Endothelial cell of umbilical vein (primary cell): ENCODE measurements around the gene SPEM1.

Experiments used
- EZH2 ChIP-seq: IDR thresholded peaks from 2 replicates; pipeline ENCODE4 v1.6.1; 2012; ENCODE audit warnings: borderline replicate concordance, low read depth, mild to moderate bottlenecking, moderate library complexity, low read length, inconsistent platforms; ENCODE audit not compliant: severe bottlenecking
- FOS ChIP-seq: IDR thresholded peaks from 2 replicates; pipeline ENCODE4 v1.6.1; 2011; ENCODE audit warnings: mild to moderate bottlenecking, low read length, moderate library complexity, borderline replicate concordance; ENCODE audit not compliant: insufficient read depth
- GATA2 ChIP-seq: IDR thresholded peaks from 2 replicates; pipeline ENCODE4 v1.7.0; 2011; ENCODE audit warnings: low read depth, mild to moderate bottlenecking, moderate library complexity, mixed read lengths, low read length; ENCODE audit not compliant: insufficient read length, insufficient read depth
- JUN ChIP-seq: IDR thresholded peaks from 2 replicates; pipeline ENCODE4 v1.6.1; 2011; ENCODE audit warnings: borderline replicate concordance, low read depth; ENCODE audit not compliant: insufficient read length, insufficient read depth
- MYC ChIP-seq: IDR thresholded peaks from one replicate; pipeline ENCODE4 v1.6.1; 2011; ENCODE audit warnings: mild to moderate bottlenecking, low read depth, low read length
- POLR2A ChIP-seq: IDR thresholded peaks from 2 replicates; pipeline ENCODE4 v1.6.1; 2012; ENCODE audit warnings: low read depth, mild to moderate bottlenecking, control low read depth, low read length
- POLR2AphosphoS5 ChIP-seq: IDR thresholded peaks from 2 replicates; pipeline ENCODE4 v1.6.1; 2012; ENCODE audit warnings: low read depth, mild to moderate bottlenecking, control low read depth, low read length, moderate library complexity; ENCODE audit not compliant: insufficient read depth
- TF ChIP-seq, protein P1 (sequence below), 2 donors: IDR thresholded peaks; 1 replicate in 1 of 2; 2 replicates in 1 of 2; pipeline ENCODE4 v1.5.1; 2011; ENCODE audit warnings: low read length in 2 of 2, mild to moderate bottlenecking in 2 of 2, moderate library complexity in 2 of 2, control low read depth in 1 of 2, inconsistent platforms in 1 of 2, low read depth in 1 of 2; ENCODE audit not compliant: insufficient read depth in 1 of 2; ENCODE audit errors: extremely low read depth in 1 of 2
- TF ChIP-seq, protein P2 (sequence below): IDR thresholded peaks from 2 replicates; pipeline ENCODE4 v1.6.1; 2011; ENCODE audit not compliant: insufficient read depth, insufficient read length

DNA sequence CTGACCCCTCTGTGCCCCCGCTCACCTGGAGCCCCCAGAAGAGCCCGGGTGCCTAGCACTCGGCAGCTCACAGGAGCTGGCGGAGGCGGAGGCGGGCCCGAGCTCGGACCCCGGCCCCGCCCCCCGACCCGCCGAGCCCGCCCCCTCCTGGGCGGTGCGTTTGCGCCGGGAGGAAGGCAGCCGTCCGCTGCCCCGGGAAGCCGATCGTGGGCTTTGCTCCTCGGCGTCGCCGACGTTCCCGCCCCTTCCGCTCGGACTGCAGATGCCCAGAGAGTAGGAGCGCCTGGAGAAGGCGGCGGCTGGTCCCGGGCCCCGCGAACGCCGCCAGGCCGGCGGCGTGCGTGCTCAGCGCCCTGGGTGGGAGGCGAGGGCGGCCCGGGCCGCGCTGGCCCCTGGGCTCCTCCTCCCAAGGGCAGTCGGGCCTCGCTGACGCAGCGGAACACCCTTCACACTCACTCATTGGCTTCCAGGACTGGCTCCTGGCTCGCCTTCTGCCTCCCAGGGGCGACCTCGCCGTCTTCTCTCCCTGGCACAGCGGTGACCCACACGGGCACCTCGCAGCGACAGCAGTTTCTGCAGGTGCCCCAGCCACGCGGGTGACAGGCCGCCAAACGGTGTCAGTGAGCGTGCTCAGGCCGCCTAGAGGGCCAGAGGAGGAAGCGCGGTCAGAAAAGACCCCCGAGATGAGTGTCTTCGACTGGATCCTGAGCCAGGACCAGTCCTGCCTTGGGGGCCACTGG, 25.5 kb upstream of the SPEM1 start, which contains the start of gene PLSCR3:
- TF ChIP-seq, protein P1, sequence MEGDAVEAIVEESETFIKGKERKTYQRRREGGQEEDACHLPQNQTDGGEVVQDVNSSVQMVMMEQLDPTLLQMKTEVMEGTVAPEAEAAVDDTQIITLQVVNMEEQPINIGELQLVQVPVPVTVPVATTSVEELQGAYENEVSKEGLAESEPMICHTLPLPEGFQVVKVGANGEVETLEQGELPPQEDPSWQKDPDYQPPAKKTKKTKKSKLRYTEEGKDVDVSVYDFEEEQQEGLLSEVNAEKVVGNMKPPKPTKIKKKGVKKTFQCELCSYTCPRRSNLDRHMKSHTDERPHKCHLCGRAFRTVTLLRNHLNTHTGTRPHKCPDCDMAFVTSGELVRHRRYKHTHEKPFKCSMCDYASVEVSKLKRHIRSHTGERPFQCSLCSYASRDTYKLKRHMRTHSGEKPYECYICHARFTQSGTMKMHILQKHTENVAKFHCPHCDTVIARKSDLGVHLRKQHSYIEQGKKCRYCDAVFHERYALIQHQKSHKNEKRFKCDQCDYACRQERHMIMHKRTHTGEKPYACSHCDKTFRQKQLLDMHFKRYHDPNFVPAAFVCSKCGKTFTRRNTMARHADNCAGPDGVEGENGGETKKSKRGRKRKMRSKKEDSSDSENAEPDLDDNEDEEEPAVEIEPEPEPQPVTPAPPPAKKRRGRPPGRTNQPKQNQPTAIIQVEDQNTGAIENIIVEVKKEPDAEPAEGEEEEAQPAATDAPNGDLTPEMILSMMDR (IDR thresholded peaks at IDR 0.05; ENCODE audit: extremely low read depth in 1 of 2, insufficient read depth in 1 of 2, low read depth in 1 of 2, low read length in 2 of 2), result peak in 1 of 2 donors; percentile 55
- TF ChIP-seq JUN (no peak), POLR2A (peak; percentile 90), POLR2AphosphoS5 (peak; percentile 98), FOS (no peak), EZH2 (no peak), GATA2 (no peak), MYC (no peak)
- TF ChIP-seq, protein P2, sequence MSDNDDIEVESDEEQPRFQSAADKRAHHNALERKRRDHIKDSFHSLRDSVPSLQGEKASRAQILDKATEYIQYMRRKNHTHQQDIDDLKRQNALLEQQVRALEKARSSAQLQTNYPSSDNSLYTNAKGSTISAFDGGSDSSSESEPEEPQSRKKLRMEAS, result no peak
